Breast epithelium (tissue), 4 donors: ENCODE results near the gene ROR1. TPM values are rescaled to one million over a fixed set of nuclear protein-coding genes. Genes with fewer than 3 reads are reported as not detected.
"Not testable (repeated sequence)": the region's sequence is repeated elsewhere in the genome, so short reads cannot be mapped to it uniquely, and the experiment has no call there.

Source experiments
- DNase-seq, 2 donors: peaks; one replicate each; pipeline ENCODE4 v3.0.0-alpha.2; 2019; ENCODE audit warnings: low spot score in 2 of 2
- H3K27ac ChIP-seq, 2 donors: fragments of 200-600 bp; sonication (generic) in 1 of 2; one replicate each; pipeline ENCODE4 v1.5.1; 2016 to 2019; ENCODE audit warnings: mild to moderate bottlenecking in 1 of 2
- H3K27me3 ChIP-seq, 2 donors: fragments of 200-600 bp; sonication (generic) in 1 of 2; one replicate each; pipeline versions ENCODE4 v1.5.1 to v1.6.0; 2017 to 2019; ENCODE audit warnings: control low read depth in 1 of 2, mild to moderate bottlenecking in 1 of 2
- H3K36me3 ChIP-seq: fragments of 200-600 bp; one replicate; pipeline ENCODE4 v1.5.1; 2019
- H3K4me1 ChIP-seq, 2 donors: fragments of 200-600 bp; sonication (generic); one replicate each; pipeline ENCODE4 v1.5.1; 2016 to 2019; ENCODE audit warnings: control low read depth in 1 of 2
- H3K4me3 ChIP-seq, 3 donors: fragments of 200-600 bp; sonication (generic); 1 replicate in 2 of 3; 2 replicates in 1 of 3; pipeline ENCODE4 v1.5.1; 2016 to 2019; ENCODE audit warnings: mild to moderate bottlenecking in 3 of 3, moderate library complexity in 2 of 3
- H3K9me3 ChIP-seq, 2 donors: fragments of 200-600 bp; sonication (generic) in 1 of 2; one replicate each; pipeline ENCODE4 v1.5.1; 2016 to 2019; ENCODE audit warnings: control low read depth in 1 of 2
- POLR2A ChIP-seq: fragments of 450-650 bp; IDR thresholded peaks from one replicate; pipeline ENCODE4 v1.6.1; 2016; ENCODE audit warnings: antibody characterized with exemption, mild to moderate bottlenecking, moderate library complexity
- POLR2AphosphoS5 ChIP-seq, 3 donors: sonication (generic); formaldehyde crosslinking; IDR thresholded peaks; one replicate each; pipeline ENCODE4 v1.6.1; 2017; ENCODE audit warnings: antibody characterized with exemption in 3 of 3
- intact Hi-C: fragments of 100-400 bp; cut with DNase I; formaldehyde crosslinking; loops from one replicate; pipeline ENCODE4 v1.15.1; 2023; ENCODE audit warnings: low total_unique reads
- total RNA-seq, 3 donors: library from RNA; depleted of rRNA; stranded (reverse); fragments of >200 nt; gene quantifications; one replicate each; pipeline ENCODE4 v1.1.0, GENCODE V29; 2016
- TF ChIP-seq, protein P1 (sequence below), 3 donors: fragments of 450-650 bp; IDR thresholded peaks; one replicate each; pipeline ENCODE4 v1.5.1; 2016 to 2017; ENCODE audit warnings: antibody characterized with exemption in 3 of 3, mild to moderate bottlenecking in 3 of 3, moderate library complexity in 3 of 3

ROR1 gene
- total RNA-seq, 3 donors from 2014 or later, result 5.9 to 11.6 (median 7.7) TPM

- no peak for DNase-seq
- H3K36me3 ChIP-seq, result no peaks in the 10 kb centered on the region
- H3K4me1 ChIP-seq, result no peaks in the 10 kb centered on the region
- TF ChIP-seq POLR2AphosphoS5 (IDR thresholded peaks at IDR 0.05) (no peak), POLR2A (no peak)
- TF ChIP-seq, protein P1, sequence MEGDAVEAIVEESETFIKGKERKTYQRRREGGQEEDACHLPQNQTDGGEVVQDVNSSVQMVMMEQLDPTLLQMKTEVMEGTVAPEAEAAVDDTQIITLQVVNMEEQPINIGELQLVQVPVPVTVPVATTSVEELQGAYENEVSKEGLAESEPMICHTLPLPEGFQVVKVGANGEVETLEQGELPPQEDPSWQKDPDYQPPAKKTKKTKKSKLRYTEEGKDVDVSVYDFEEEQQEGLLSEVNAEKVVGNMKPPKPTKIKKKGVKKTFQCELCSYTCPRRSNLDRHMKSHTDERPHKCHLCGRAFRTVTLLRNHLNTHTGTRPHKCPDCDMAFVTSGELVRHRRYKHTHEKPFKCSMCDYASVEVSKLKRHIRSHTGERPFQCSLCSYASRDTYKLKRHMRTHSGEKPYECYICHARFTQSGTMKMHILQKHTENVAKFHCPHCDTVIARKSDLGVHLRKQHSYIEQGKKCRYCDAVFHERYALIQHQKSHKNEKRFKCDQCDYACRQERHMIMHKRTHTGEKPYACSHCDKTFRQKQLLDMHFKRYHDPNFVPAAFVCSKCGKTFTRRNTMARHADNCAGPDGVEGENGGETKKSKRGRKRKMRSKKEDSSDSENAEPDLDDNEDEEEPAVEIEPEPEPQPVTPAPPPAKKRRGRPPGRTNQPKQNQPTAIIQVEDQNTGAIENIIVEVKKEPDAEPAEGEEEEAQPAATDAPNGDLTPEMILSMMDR (IDR thresholded peaks at IDR 0.05), result no peak
- H3K4me3 ChIP-seq, result no peak overlapping the region
- intact Hi-C loops, result no loop called here
- no peaks in the 10 kb centered on the region for H3K27me3 ChIP-seq
- H3K27ac ChIP-seq, result no peak overlapping the region
- H3K9me3 ChIP-seq, result no peaks in the 10 kb centered on the region
Observed at GRCh38 chr1:63784489-63785390, 10.9 kb downstream of the ROR1 start.

DNA sequence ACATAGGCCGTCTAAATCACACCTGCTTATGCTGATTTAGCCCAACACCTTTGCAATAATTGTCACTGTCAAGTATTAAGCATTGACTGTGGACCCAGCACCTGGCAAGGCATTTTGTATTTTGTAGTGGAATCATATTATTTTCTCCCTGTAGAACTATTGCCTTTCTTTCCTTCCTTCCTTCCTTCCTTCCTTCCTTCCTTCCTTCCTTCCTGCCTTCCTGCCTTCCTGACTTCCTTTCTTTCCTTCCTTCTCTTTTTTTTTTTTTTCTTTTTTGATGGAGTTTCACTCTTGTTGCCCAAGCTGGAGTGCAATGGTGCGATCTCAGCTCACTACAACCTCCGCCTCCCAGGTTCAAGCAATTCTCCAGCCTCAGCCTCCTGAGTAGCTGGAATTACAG is 13.5 kb downstream of the ROR1 start:
- H3K4me1 ChIP-seq, H3K9me3 ChIP-seq, H3K27ac ChIP-seq, H3K27me3 ChIP-seq, DNase-seq, intact Hi-C loops, H3K4me3 ChIP-seq, H3K36me3 ChIP-seq: not testable (repeated sequence)

GRCh38 chr1:63787875-63788274 is 14.1 kb downstream of the ROR1 start:
- Histone ChIP-seq H3K27me3 (no peaks in the 10 kb centered on the region), H3K4me3 (no peak overlapping the region), H3K36me3 (no peaks in the 10 kb centered on the region), H3K4me1 (no peaks in the 10 kb centered on the region), H3K27ac (no peak overlapping the region), H3K9me3 (no peaks in the 10 kb centered on the region)
- TF ChIP-seq POLR2A (no peak), POLR2AphosphoS5 (IDR thresholded peaks at IDR 0.05) (no peak)
- TF ChIP-seq, protein P1 (IDR thresholded peaks at IDR 0.05), result no peak
- intact Hi-C loops, result no loop called here
- DNase-seq, result no peak

GRCh38 chr1:63789856-63790605 is 16.2 kb downstream of the ROR1 start:
- Histone ChIP-seq H3K36me3 (no peaks in the 10 kb centered on the region), H3K27ac (no peak overlapping the region), H3K9me3 (no peaks in the 10 kb centered on the region), H3K4me3 (no peak overlapping the region), H3K27me3 (no peaks in the 10 kb centered on the region), H3K4me1 (no peaks in the 10 kb centered on the region)
- TF ChIP-seq, protein P1 (IDR thresholded peaks at IDR 0.05), result no peak
- TF ChIP-seq POLR2AphosphoS5 (IDR thresholded peaks at IDR 0.05), result no peak
- no peak for TF ChIP-seq POLR2A
- no peak for DNase-seq
- intact Hi-C loops, result no loop called here

- H3K4me1 ChIP-seq, result no peaks in the 10 kb centered on the region
- intact Hi-C loops, result no loop called here
- no peak for DNase-seq
- no peak for TF ChIP-seq POLR2A
- H3K36me3 ChIP-seq, result no peaks in the 10 kb centered on the region
- no peak overlapping the region for H3K27ac ChIP-seq
- H3K9me3 ChIP-seq, result no peaks in the 10 kb centered on the region
- H3K4me3 ChIP-seq, result no peak overlapping the region
- H3K27me3 ChIP-seq, result no peaks in the 10 kb centered on the region
Observed at GRCh38 chr1:63790989-63791388, 17.2 kb downstream of the ROR1 start.

DNA sequence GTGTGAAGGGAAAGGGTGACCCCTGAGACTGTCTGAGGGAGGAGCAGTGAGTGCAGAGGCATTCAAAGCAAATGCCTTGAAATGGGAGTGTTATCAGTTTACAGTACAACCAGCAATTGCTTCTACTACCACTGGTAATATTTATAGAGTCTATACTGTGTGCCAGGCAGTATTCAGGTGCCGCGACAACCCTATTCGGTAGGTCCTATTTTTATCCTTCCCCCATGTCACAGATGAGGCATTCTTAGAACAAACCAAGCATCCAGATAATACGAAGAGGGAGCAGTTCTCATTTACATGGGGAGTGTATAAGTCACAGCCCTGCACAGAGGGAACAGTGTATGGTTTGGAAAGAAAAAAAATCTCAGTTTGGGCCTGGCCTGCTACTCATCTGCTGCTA is 18.3 kb downstream of the ROR1 start:
- no peaks in the 10 kb centered on the region for H3K36me3 ChIP-seq

More for the DNA sequence above, 18.3 kb downstream of the ROR1 start:
- Histone ChIP-seq H3K27me3 (no peaks in the 10 kb centered on the region), H3K9me3 (no peaks in the 10 kb centered on the region), H3K4me3 (no peak overlapping the region), H3K27ac (no peak overlapping the region), H3K4me1 (no peaks in the 10 kb centered on the region)
- TF ChIP-seq, protein P1 (IDR thresholded peaks at IDR 0.05), result no peak
- no peak for TF ChIP-seq POLR2AphosphoS5 (IDR thresholded peaks at IDR 0.05)
- no peak for TF ChIP-seq POLR2A
- no peak for DNase-seq
- intact Hi-C loops, result no loop called here
